GM18951 (cell line): ENCODE measurements around the gene SLX9.

Source experiments
- POLR2A ChIP-seq: IDR thresholded peaks from 4 replicates; pipeline ENCODE4 v1.6.1; 2011; ENCODE audit warnings: mild to moderate bottlenecking; ENCODE audit not compliant: insufficient read length, insufficient read depth; ENCODE audit errors: extremely low read depth
- in situ Hi-C: fragments of 300-500 bp; cut with MboI; formaldehyde crosslinking; loops from one replicate; pipeline ENCODE4 v1.12.0; 2022; ENCODE audit warnings: low sequenced_read_pairs, mixed read lengths, inconsistent platforms; ENCODE audit not compliant: unreplicated experiment

The SLX9 gene

DNA sequence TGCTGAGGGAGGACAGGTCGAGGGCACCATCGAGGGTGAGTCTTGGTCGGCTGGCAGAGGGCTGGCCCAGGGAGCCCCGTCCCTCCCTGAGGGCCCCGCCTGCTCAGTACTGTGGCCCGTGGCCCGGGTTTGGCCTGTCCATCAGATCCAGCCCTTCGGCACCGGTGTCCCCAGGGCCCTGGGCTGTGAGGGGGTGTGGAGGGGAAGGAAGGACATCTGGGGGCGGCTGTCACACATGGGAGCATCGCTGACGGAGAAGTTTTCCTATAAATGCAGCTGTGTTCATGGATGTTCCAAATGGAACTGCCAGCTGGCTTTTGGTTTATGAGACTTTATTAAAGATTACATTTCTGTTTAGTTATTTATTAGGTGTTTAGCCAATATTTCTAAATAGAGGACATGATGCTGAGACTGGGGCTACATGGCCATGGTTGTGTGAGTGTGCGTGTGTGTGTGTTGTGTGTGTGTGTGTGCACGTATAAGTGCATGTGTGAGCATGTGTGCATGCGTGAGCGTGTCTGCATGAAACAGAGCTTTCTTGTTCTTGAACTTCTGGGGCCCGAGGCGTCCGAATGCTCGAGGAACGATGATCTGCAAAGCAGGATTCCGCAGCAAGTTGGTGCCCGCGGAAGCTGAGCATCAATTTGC, 54.3 kb downstream of the SLX9 start:
- TF ChIP-seq POLR2A, result no peak
- in situ Hi-C loops, result no loop called here

DNA sequence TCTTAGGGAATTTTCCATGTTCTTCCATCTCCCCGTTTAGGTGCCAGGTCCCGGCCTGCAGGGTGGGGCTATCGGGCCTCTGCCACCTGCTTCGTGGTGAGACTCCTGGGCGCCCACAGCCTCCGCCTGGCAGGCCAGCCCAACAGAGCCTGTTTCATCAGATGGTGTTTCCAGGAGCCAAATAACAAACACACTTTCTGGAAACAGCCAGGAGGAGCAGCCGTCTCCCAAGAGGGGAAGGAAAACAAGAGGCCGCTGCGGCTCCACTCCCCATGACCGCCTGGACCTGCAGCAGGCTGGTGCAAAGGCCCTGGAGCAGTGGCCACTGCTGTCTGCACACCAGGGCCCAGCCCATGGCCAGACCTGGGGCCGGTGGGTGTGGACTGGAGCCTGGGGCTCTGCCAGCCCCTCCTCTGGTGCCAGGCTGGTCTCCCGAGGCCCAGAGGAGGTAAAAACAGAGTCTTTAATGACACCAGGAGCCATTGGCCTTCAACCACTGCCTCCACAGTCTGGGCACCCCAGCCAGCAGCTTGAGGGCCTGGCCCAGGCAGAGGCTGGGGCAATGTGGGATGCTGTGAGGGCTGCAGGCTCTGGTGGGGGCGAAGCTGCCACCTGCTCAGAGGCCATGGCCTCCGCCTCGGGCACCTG, 55.0 kb downstream of the SLX9 start:
- in situ Hi-C loops, result no loop called here
- TF ChIP-seq POLR2A, result no peak

DNA sequence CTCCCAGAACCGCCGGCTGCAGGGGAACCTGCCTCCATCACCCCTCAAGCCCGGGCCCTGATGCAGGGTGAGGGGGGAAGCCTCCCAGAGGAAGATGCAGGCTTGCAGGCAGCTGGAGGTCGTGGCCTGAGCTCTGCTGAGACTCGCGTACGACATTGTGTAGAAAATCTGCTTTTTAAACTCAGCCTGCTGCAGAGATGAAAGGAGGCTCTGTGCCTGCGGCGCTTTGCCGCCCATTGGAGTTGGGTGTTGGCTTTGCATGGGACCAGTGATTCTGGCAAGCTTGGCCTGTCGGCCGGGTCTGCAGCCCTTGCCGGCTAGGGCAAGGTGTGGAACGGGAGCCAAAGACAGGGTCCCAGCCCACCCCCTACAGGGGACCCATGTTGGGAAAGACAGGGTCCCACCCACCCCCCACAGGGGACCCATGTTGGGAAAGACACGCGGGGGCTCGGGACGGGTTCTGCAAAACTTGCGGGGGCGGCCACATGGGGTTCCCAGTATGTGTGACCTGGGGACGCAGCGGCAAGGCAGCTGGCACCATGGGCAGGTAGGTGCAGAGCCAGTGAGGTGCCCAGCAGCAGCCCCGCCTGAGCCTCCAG, 55.6 kb downstream of the SLX9 start:
- no peak for TF ChIP-seq POLR2A
- in situ Hi-C loops, result no loop called here

DNA sequence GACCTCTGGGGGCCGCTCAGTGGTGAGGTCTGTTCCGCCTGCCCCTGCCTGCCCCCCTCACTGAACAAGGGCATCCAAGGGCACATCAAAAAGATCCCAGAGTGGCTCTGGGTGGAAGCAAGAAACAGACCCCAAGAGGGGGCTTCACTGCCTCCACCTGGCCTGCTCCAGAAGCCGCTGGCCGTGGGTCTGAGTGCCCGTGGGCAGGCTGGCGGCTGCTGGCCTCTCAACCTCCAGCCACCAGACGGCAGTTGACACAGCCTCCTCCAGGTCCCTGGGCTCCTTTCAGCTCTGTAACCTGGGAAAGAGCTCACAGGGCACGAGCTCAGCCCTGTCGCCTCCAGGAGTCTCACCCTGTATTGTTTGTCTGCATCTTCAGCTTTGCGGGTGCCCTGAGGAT, 56.3 kb downstream of the SLX9 start:
- TF ChIP-seq POLR2A, result no peak
- in situ Hi-C loops, result no loop called here

DNA sequence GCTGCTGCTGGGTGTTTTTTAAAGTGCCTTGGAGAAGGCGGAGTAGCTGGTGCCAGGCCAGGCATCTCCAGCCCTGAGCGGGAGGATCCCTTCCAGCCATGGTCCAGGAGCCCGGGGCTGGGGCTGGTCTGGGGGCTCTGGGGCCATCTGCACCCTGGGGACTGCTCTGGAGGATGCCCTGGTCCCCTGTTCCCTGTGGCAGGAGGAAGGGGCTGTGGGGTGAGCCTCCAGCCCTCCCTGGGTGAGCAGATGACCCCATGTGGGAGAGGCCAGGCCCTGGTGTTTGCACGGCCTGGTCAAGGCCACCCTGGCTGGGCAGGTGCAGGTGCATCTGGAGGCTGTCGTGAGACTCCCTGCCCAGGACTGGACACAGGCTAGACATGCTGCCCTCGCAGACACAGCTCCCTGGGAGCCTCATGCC, 56.7 kb downstream of the SLX9 start:
- TF ChIP-seq POLR2A, result no peak
- in situ Hi-C loops, result no loop called here

DNA sequence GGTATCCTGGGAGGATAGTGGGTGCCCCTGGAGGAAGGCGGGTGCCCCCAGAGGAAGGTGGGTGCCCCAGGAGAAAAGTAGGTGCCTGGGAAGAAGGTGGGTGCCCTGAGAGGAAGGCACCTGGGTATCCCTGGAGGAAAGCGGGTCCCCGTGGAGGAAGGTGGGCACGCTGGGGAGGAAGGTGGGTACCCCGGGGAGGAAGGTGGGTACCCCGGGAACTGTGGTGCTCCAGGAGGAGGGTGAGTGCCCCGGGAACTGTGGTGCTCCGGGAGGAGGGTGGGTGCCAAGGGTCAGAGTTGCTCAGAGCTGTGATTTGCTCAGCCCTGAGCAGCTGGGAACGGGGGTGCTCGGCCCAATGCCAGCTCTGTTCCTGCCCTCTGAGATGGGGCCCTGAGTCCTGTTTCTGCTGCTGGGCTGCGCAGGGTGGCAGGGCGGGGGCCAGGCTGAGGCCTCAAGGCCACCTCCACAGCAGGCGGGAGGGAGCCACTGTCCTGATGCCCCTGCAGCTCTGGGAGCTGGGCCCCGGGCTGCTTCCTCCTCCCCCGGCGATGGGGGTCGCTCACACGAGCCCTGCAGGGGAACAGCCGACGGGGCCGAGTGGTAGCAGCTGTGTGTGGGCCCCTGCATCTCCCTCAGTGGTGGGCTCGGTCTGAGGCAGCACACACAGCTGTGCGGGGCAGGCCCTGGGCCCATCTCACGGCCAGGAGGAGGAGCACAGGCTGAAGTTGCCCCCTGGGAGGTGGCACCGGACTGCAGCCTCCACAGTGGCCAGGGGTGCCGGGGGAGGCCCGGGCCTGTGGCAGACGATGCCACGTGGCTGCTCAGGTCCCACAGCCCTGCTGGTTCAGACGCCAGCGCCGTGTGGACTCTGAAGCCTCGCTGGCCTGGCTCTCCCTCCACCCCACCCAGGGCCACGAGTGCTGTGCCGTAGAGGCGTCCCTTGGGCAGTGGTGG, 57.4 kb downstream of the SLX9 start:
- no peak for TF ChIP-seq POLR2A
- in situ Hi-C loops, result no loop called here

DNA sequence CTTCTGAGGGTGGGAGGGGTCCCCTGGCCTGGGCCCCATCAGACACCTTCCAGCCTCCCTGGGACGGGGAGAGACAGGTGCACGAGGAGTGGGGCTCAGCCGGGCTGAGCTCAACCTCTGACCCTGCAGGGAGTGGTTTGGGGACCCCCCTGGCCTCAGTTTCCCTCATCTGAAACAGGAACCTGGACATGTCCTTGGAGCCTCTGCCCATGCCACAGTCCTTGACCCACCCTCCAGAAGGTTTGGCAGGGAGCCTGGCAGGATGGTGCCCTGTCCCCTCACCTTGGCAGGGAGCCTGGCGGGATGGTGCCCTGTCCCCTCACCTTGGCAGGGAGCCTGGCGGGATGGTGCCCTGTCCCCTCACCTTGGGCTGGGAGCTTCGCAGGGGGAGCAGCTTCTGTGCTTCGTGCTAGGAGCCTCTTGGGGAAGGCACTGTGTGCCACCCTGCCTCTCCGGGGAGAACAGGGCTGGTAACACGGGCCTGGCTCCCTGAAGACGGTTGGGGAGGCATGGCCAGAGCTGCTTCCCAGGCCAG, 58.3 kb downstream of the SLX9 start:
- in situ Hi-C loops, result no loop called here
- TF ChIP-seq POLR2A, result no peak

DNA sequence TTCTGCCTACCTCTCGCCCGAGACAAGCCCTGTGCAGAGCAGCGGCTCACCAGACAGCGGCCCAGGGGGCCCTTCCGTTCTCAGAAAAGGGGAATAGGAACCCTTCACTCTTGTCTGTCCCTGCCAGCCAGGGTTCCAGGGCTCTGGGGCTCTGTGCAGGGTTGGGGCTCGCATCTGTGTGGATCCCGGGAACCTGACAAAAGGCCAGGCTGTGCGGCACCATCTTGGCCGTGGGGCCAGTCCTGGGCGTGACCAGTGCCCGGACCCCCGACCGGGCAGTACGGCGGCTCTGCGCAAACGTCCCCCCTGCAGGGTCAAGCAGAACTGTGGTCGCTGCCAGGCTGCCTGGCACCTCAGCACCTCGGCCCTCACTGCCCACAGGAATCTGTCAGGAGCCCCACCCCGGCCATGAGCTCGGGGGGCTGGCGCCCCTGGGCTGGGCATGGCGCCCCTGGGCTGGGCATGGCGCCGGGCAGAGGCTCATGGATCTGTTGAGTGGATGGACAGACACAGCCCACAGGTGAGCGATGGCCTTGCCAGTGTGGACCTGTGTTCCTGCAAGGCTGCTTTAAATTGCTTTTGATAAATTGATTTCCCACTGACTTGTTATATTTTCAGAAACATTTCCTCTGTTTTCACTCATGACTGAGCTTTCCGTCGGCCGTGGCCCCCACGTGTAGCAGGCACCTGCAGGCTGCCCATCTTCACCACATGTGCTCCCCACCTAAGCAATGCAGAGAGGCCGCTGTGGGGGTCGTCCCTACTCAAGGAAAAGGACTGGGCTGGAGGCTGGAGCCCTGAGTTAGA, 59.0 kb downstream of the SLX9 start:
- no peak for TF ChIP-seq POLR2A
- in situ Hi-C loops, result no loop called here

DNA sequence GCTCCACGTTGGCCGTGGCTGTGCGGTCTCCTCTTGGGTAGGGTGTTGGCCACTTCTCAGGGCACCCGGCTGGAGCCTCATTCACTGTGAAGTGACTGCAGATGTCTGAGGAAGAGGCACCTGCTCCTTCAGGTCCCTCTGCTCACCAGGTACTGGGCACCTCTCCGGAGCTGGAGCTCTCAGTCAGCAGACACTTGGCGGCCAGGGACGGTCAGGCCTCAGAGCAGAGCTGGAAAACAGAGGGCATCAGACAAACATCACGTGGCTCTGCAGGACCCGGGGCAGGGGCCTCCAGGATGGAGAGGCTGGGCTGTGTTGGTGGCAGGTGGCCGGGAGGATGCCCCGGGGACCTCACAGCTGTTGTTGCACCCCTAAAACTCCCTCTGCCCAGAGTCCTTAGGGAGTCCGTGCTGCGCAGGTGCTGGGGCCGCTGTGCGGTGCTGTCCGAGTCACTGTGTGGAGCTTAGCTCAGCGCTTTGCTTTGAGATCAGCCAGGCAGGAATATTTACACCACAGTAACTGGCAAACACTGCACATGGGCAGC, 59.7 kb downstream of the SLX9 start:
- in situ Hi-C loops, result no loop called here
- no peak for TF ChIP-seq POLR2A

DNA sequence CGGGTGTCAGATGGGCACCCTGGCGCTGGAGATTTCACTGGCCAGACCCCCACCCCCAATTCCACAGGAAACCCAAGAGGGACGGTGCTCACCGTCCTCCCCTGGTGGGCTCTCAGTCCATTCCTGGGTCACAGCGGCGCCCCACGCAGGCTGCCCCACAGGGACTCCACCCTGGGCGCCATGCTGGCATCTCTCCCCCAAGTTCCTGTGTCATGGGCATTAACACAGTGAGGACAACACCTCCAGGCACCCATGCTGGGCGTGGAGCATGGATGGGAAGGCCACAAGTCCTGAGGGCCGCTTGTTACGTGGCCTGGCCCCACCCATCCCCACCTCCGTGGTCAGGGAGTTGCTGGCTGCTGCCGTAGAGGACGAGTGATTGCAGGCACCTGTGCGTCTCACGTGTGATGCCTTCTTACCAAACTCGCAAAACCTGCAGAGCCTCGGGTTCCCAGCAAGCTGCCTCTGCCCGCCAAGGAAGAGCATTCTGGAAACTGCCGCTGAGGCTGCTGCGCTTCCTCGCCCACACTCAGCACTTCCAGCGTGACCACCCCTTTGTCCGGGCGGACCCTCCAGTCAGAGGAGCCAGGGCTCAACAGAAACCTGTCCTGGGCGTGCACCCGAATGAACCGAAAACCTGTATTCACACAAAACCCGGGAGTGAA, 60.3 kb downstream of the SLX9 start:
- in situ Hi-C loops, result no loop called here
- TF ChIP-seq POLR2A, result no peak

DNA sequence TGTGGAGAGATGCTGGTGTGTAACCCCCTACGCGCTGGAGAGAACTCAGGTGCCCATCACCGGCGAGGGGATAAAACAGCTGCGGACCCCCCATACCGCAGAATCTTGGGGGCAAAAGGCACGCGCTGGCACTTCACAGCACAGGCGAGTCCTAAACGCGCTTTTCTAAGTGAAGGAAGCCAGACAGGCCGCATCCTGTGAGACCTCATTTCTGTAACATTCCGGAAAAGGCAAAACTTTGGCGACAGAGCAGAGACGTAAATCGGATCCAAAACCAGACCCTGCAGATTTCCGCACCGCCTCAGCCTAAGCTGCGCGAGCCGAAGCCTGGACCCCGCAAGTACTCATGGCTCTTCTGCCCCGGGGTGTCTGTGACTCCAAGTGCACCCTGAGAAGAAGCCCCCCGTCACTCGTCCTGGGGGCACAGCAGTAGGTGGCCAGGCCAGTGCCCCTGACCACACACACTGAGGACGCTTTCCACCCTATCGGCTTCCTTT, 60.9 kb downstream of the SLX9 start:
- in situ Hi-C loops, result no loop called here
- no peak for TF ChIP-seq POLR2A

DNA sequence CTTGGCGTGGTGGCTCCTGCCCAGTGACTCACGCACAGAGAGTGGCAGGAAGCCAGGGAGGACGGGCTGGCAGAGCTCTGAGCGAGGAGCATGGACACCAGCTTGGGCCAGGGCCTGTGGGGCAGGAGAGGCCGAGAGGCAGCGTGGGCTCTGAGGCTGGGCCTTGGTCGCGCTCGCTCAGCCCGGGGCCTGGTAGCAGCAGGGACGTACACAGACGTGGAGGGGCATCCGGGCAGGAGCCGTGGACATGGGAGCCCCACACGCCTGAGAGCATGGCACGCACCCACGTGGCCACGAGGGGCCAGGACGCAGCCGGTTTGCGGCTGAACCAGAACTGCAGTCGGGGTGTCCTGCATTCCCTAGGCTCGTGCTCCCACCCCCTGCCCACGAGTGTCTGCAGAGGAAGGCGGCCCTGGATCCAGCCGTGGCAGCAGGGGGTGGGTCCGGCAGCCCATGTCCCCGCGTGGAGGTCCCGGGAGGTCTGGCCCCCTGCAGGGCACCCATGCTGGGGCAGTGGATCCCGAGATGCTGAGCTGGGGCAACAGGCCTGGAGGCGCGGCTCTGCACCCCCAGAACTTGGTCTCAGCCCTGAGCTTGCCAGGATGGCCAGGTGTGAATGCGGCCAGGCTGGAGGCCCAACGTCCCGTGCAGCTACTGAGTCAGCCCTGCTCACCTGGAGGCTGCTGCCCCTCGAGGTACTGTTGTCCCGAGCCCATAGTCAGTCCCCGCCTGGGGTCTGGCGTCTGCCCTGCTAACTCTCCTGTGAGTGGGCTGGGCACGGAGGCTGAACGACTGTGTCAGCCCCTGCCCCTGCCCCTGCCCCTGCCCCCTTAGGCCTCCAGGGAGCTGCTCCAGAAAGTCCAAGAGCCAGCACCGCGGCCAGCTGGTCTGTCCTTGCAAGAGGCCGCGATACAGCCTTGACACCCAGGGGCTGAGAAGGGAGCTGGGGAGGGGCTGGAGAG, 61.6 kb downstream of the SLX9 start:
- in situ Hi-C loops, result no loop called here
- no peak for TF ChIP-seq POLR2A
